HepG2 (cell line): ENCODE measurements around the gene FAM76A. TPM values are rescaled to one million over a fixed set of nuclear protein-coding genes. Genes with fewer than 3 reads are reported as not detected.

ENCODE experiments used
- ATF7-NPFF ChIP-seq: sonication (generic); formaldehyde crosslinking; IDR thresholded peaks from 2 replicates; pipeline ENCODE4 v1.8.1; 2023; ENCODE audit warnings: mild to moderate bottlenecking, low read depth, missing genetic modification reagents, moderate library complexity
- ELF1 ChIP-seq: sonication (generic); formaldehyde crosslinking; IDR thresholded peaks from 2 replicates; pipeline ENCODE4 v1.4.0; 2020; ENCODE audit warnings: missing genetic modification reagents
- ESRRA ChIP-seq: sonication (generic); formaldehyde crosslinking; IDR thresholded peaks from 2 replicates; pipeline ENCODE4 v1.5.1; 2020; ENCODE audit warnings: mild to moderate bottlenecking, low read depth, missing genetic modification reagents
- FOXA1 ChIP-seq, 2 experiments: fragments of 450-650 bp in 1 of 2; sonication (generic) in 1 of 2; formaldehyde crosslinking in 1 of 2; IDR thresholded peaks; 2 replicates each; pipeline versions ENCODE4 v1.4.0 to v1.6.1; 2016 to 2020; ENCODE audit warnings: missing genetic modification reagents in 1 of 2
- HIVEP1 ChIP-seq: sonication (generic); formaldehyde crosslinking; IDR thresholded peaks from 2 replicates; pipeline ENCODE4 v1.4.0; 2020; ENCODE audit warnings: mild to moderate bottlenecking, missing genetic modification reagents
- KDM3A ChIP-seq: IDR thresholded peaks from 2 replicates; pipeline ENCODE4 v1.6.1; 2018; ENCODE audit warnings: low read depth, missing compliant biosample characterization
- NFKB2 ChIP-seq: sonication (generic); formaldehyde crosslinking; IDR thresholded peaks from 2 replicates; pipeline ENCODE4 v1.4.0; 2020; ENCODE audit warnings: missing genetic modification reagents, borderline replicate concordance
- RFX1 ChIP-seq: fragments of 450-650 bp; IDR thresholded peaks from 2 replicates; pipeline ENCODE4 v1.6.1; 2017
- SNAI1 ChIP-seq: sonication (generic); formaldehyde crosslinking; IDR thresholded peaks from 2 replicates; pipeline ENCODE4 v1.5.0; 2020; ENCODE audit warnings: mild to moderate bottlenecking, missing genetic modification reagents, borderline replicate concordance
- WIZ ChIP-seq: sonication (generic); formaldehyde crosslinking; IDR thresholded peaks from 2 replicates; pipeline ENCODE4 v1.5.1; 2020; ENCODE audit warnings: mild to moderate bottlenecking, missing genetic modification reagents
- ZBTB38 ChIP-seq: sonication (generic); formaldehyde crosslinking; IDR thresholded peaks from 2 replicates; pipeline ENCODE4 v1.5.1; 2020; ENCODE audit warnings: mild to moderate bottlenecking, missing genetic modification reagents
- ZNF530 ChIP-seq: sonication (generic); formaldehyde crosslinking; IDR thresholded peaks from 2 replicates; pipeline ENCODE4 v1.5.0; 2020; ENCODE audit warnings: low read depth, mild to moderate bottlenecking, missing genetic modification reagents
- ZNF619 ChIP-seq: sonication (generic); formaldehyde crosslinking; IDR thresholded peaks from 2 replicates; pipeline ENCODE4 v1.4.0; 2020; ENCODE audit warnings: mild to moderate bottlenecking, missing genetic modification reagents
- ZNF720 ChIP-seq: sonication (generic); formaldehyde crosslinking; IDR thresholded peaks from 2 replicates; pipeline ENCODE4 v1.4.0; 2020; ENCODE audit warnings: missing genetic modification reagents
- ZNF781 ChIP-seq: sonication (generic); formaldehyde crosslinking; IDR thresholded peaks from 2 replicates; pipeline ENCODE4 v1.5.1; 2020; ENCODE audit warnings: borderline replicate concordance, mild to moderate bottlenecking, missing genetic modification reagents; ENCODE audit errors: not compliant biosample characterization
- polyA plus RNA-seq, 8 experiments: library from polyadenylated mRNA; depleted of rRNA in 3 of 8; stranded (reverse) in 7 of 8; unstranded in 1 of 8; fragments of >200 nt; fragmentation: Illumina TruSeq in 4 of 8; extraction: Trizol in 4 of 8; gene quantifications; 2 replicates each; pipeline versions ENCODE4 v1.2.1 to v1.2.3, GENCODE V29; 2011 to 2016; ENCODE audit warnings: low read depth in 4 of 8, missing spikeins in 1 of 8, mixed read lengths in 1 of 8; ENCODE audit not compliant: insufficient read depth in 1 of 8
- total RNA-seq, 5 experiments: library from RNA; depleted of rRNA; stranded (reverse); fragments of >200 nt; fragmentation: Illumina TruSeq; extraction: Trizol; gene quantifications; 2 replicates each; pipeline ENCODE4 v1.2.3, GENCODE V29; 2016; ENCODE audit warnings: low read depth in 1 of 5
- TF ChIP-seq, protein P1 (sequence below): sonication (generic); formaldehyde crosslinking; IDR thresholded peaks from 2 replicates; pipeline ENCODE4 v1.4.0; 2020; ENCODE audit warnings: mild to moderate bottlenecking, missing genetic modification reagents
- TF ChIP-seq, protein P2 (sequence below): sonication (generic); formaldehyde crosslinking; conservative IDR thresholded peaks from 2 replicates; pipeline ENCODE4 v1.8.1; 2023; ENCODE audit warnings: missing genetic modification reagents
- TF ChIP-seq, protein P3 (sequence below): sonication (generic); formaldehyde crosslinking; IDR thresholded peaks from 2 replicates; pipeline ENCODE4 v1.4.0; 2020; ENCODE audit warnings: missing genetic modification reagents, borderline replicate concordance
- TF ChIP-seq, protein P4 (sequence below), 2 experiments: IDR thresholded peaks; 2 replicates each; pipeline ENCODE4 v1.6.1; 2011 to 2012; ENCODE audit warnings: low read length in 2 of 2, borderline replicate concordance in 1 of 2, low read depth in 1 of 2, mild to moderate bottlenecking in 1 of 2, moderate library complexity in 1 of 2

The FAM76A gene
- total and polyA plus RNA-seq, 2 of the 13 experiments (the other 11 are each of a cell fraction or from before 2014, with no cell fraction given) = 4.2 to 15.7 TPM

DNA sequence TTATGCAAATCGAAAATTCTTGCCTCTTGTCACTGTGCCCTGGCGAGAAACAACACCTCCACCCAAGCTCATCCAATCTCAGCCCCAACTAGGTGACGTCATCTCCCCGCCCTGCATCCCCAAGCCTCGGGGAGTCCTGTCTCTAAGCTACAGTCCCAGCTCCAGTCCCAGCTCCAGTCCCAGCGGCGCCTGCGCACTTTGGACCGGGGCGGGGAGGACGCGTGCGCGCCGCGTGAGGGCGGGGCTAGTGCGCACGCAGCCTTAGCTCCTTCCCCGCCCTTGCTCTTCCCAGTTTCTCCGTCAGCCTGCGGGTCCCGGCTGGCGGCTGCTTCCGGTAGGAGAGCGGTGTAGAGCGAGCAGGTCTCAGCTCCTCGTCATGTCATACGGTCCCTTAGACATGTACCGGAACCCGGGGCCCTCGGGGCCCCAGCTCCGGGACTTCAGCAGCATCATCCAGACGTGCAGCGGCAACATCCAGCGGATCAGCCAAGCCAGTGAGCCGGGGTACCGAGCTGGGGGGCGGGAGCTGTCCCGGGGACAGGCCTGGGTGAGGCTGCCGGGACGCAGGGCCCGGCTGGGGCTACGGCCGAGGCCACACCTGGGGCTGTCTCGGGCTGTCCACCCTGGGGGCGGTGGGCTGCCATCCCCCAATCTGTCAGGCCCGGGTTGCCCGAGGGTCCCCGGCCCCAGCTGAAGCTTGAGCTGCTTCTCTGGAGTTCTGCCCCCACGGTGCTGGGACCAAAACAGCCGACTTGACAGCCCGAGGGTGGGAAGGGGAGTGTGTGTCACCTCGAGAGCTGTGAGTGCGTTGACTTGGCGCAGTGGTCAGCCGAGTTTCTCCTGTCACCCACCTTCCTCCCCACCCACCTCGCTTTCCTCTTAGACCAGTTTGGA, 47.4 kb downstream of the FAM76A start, which contains the start of gene STX12 (continued):
- TF ChIP-seq, protein P1, sequence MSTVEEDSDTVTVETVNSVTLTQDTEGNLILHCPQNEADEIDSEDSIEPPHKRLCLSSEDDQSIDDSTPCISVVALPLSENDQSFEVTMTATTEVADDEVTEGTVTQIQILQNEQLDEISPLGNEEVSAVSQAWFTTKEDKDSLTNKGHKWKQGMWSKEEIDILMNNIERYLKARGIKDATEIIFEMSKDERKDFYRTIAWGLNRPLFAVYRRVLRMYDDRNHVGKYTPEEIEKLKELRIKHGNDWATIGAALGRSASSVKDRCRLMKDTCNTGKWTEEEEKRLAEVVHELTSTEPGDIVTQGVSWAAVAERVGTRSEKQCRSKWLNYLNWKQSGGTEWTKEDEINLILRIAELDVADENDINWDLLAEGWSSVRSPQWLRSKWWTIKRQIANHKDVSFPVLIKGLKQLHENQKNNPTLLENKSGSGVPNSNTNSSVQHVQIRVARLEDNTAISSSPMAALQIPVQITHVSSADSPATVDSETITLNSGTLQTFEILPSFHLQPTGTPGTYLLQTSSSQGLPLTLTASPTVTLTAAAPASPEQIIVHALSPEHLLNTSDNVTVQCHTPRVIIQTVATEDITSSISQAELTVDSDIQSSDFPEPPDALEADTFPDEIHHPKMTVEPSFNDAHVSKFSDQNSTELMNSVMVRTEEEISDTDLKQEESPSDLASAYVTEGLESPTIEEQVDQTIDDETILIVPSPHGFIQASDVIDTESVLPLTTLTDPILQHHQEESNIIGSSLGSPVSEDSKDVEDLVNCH = no peak
- TF ChIP-seq, protein P2, sequence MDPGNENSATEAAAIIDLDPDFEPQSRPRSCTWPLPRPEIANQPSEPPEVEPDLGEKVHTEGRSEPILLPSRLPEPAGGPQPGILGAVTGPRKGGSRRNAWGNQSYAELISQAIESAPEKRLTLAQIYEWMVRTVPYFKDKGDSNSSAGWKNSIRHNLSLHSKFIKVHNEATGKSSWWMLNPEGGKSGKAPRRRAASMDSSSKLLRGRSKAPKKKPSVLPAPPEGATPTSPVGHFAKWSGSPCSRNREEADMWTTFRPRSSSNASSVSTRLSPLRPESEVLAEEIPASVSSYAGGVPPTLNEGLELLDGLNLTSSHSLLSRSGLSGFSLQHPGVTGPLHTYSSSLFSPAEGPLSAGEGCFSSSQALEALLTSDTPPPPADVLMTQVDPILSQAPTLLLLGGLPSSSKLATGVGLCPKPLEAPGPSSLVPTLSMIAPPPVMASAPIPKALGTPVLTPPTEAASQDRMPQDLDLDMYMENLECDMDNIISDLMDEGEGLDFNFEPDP (CRISPR knock-in tag) = no peak
- TF ChIP-seq ZNF619 (CRISPR knock-in tag) (peak; percentile 43; the same call in 1 of the 2 replicates), ZNF781 (peak; percentile 72), WIZ (CRISPR knock-in tag) (no peak), FOXA1 (IDR thresholded peaks at IDR 0.05) (no peak), FOXA1 (CRISPR knock-in tag; IDR thresholded peaks at IDR 0.05) (no peak), HIVEP1 (CRISPR knock-in tag) (peak; percentile 59; the same call in 1 of the 2 replicates), ESRRA (CRISPR knock-in tag) (no peak), ZNF530 (CRISPR knock-in tag) (no peak), ZBTB38 (CRISPR knock-in tag) (0 out of 2 replicates have a peak, but pooled peaks have one; percentile 14), ZNF720 (CRISPR knock-in tag) (no peak), SNAI1 (CRISPR knock-in tag) (no peak; the same call in 1 of the 2 replicates), NFKB2 (peak; percentile 21; the same call in 1 of the 2 replicates), ELF1 (CRISPR knock-in tag) (peak; percentile 89), ATF7-NPFF (CRISPR knock-in tag) (no peak), RFX1 (peak; percentile 80), KDM3A (CRISPR knock-in tag) (no peak)
- TF ChIP-seq, protein P3, sequence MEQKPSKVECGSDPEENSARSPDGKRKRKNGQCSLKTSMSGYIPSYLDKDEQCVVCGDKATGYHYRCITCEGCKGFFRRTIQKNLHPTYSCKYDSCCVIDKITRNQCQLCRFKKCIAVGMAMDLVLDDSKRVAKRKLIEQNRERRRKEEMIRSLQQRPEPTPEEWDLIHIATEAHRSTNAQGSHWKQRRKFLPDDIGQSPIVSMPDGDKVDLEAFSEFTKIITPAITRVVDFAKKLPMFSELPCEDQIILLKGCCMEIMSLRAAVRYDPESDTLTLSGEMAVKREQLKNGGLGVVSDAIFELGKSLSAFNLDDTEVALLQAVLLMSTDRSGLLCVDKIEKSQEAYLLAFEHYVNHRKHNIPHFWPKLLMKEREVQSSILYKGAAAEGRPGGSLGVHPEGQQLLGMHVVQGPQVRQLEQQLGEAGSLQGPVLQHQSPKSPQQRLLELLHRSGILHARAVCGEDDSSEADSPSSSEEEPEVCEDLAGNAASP (CRISPR knock-in tag) = peak; percentile 42; the same call in 1 of the 2 replicates
- TF ChIP-seq, protein P4, sequence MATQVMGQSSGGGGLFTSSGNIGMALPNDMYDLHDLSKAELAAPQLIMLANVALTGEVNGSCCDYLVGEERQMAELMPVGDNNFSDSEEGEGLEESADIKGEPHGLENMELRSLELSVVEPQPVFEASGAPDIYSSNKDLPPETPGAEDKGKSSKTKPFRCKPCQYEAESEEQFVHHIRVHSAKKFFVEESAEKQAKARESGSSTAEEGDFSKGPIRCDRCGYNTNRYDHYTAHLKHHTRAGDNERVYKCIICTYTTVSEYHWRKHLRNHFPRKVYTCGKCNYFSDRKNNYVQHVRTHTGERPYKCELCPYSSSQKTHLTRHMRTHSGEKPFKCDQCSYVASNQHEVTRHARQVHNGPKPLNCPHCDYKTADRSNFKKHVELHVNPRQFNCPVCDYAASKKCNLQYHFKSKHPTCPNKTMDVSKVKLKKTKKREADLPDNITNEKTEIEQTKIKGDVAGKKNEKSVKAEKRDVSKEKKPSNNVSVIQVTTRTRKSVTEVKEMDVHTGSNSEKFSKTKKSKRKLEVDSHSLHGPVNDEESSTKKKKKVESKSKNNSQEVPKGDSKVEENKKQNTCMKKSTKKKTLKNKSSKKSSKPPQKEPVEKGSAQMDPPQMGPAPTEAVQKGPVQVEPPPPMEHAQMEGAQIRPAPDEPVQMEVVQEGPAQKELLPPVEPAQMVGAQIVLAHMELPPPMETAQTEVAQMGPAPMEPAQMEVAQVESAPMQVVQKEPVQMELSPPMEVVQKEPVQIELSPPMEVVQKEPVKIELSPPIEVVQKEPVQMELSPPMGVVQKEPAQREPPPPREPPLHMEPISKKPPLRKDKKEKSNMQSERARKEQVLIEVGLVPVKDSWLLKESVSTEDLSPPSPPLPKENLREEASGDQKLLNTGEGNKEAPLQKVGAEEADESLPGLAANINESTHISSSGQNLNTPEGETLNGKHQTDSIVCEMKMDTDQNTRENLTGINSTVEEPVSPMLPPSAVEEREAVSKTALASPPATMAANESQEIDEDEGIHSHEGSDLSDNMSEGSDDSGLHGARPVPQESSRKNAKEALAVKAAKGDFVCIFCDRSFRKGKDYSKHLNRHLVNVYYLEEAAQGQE (IDR thresholded peaks at IDR 0.05; ENCODE audit: borderline replicate concordance in 1 of 2, low read depth in 1 of 2, low read length in 2 of 2) = 0 out of 4 replicates have a peak, but pooled peaks of 1 of the 2 experiments have one; percentile 55
